ENCODE results near the gene PLIN5. TPM values are rescaled to one million over a fixed set of nuclear protein-coding genes. Genes with fewer than 3 reads are reported as not detected.

The PLIN5 gene
- total and polyA plus RNA-seq, 9 donors: 8.8 to 149 (median 85.0) TPM

DNA sequence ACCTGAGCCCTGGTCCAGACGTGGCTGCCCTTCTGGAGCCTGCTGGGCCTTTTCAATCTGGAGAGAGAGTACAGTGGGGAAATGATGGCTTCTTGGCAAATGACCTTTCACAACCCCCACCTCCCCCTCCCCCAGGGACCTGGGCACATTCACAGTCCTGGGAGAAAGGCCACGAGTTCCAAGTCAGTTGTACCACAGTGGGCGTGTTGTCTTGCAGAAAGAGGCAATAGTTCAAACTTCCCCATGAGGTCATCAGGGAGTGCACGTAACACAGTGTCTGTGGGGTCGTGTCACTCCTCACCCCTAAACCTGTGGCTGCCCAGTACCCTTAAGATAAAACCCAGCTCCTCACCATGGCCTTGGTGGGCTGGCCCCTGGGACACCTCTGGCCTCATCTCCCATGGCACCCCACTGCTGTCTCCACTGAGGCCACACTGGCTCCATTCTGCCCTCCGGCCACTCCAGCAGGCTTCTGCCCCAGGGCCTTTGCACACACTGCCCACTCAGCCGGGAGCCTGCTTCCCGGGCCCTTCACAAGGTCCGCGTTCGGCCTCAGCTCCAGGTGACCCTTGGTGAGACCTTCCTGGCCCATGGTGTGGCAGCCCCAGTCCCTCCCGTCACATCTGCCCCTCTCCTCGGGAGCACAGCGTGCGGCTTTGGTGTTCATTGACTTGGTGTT lies 30.0 kb downstream of the PLIN5 start:
- peak in 1 of 5 donors; percentile 15 for DNase-seq
- TF ChIP-seq EP300 (IDR thresholded peaks at IDR 0.05) (no peak), POLR2A (IDR thresholded peaks at IDR 0.05) (no peak)
- TF ChIP-seq, protein P1, sequence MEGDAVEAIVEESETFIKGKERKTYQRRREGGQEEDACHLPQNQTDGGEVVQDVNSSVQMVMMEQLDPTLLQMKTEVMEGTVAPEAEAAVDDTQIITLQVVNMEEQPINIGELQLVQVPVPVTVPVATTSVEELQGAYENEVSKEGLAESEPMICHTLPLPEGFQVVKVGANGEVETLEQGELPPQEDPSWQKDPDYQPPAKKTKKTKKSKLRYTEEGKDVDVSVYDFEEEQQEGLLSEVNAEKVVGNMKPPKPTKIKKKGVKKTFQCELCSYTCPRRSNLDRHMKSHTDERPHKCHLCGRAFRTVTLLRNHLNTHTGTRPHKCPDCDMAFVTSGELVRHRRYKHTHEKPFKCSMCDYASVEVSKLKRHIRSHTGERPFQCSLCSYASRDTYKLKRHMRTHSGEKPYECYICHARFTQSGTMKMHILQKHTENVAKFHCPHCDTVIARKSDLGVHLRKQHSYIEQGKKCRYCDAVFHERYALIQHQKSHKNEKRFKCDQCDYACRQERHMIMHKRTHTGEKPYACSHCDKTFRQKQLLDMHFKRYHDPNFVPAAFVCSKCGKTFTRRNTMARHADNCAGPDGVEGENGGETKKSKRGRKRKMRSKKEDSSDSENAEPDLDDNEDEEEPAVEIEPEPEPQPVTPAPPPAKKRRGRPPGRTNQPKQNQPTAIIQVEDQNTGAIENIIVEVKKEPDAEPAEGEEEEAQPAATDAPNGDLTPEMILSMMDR (IDR thresholded peaks at IDR 0.05): no peak

DNA sequence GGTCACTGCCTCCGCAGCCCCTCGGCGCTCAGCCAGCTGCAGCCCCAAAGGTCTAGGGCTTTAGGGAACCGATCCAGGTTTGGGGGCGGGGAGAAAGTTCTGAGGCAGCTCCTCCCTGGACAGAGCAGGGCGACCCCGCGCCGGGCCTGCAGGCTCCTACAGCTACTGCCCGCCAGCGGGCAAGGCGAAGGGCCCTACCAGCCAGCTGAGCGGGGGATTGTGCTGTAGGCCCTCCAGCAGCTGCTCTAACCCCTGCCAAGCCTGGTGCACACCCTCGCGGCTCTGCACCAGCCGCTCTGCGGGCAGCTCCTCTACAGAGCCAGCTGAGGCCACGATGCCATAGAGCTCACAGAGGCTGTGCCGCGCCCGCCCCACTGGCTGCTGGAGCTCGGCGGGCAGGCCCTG lies 30.7 kb downstream of the PLIN5 start:
- Histone ChIP-seq H3K4me3 (no peak overlapping the region), H3K36me3 (no peaks in the 10 kb centered on the region), H3K27ac (peak overlapping the region in 1 of 2 donors; percentile 26), H3K27me3 (no peaks in the 10 kb centered on the region), H3K9me3 (no peaks in the 10 kb centered on the region), H3K4me1 (ENCODE audit: insufficient read depth) (peaks cover 9% of the 10 kb centered on the region)
- intact Hi-C loops (cut with DNase I): no loop called here
- TF ChIP-seq POLR2A (IDR thresholded peaks at IDR 0.05) (no peak), EP300 (IDR thresholded peaks at IDR 0.05) (no peak)
- TF ChIP-seq, protein P1 (IDR thresholded peaks at IDR 0.05): no peak
- WGBS, 3 donors: 28 to 55% (median 38%) methylated on average over 13 to 23 of the region's 23 CpGs
- peak in 4 of 5 donors; percentile 57 to 79 (median 70) for DNase-seq

More for the DNA sequence above, 30.0 kb downstream of the PLIN5 start:
- no peak overlapping the region for H3K4me3 ChIP-seq
- 75 to 86% (median 81%) methylated on average over 13 to 15 of the region's 15 CpGs for WGBS, 3 donors
- no peaks in the 10 kb centered on the region for H3K9me3 ChIP-seq
- no peaks in the 10 kb centered on the region for H3K36me3 ChIP-seq
- intact Hi-C loops (cut with DNase I): no loop called here
- H3K4me1 ChIP-seq (ENCODE audit: insufficient read depth): peaks cover 9% of the 10 kb centered on the region
- peak overlapping the region in 1 of 2 donors; percentile 26 for H3K27ac ChIP-seq
- no peaks in the 10 kb centered on the region for H3K27me3 ChIP-seq

DNA sequence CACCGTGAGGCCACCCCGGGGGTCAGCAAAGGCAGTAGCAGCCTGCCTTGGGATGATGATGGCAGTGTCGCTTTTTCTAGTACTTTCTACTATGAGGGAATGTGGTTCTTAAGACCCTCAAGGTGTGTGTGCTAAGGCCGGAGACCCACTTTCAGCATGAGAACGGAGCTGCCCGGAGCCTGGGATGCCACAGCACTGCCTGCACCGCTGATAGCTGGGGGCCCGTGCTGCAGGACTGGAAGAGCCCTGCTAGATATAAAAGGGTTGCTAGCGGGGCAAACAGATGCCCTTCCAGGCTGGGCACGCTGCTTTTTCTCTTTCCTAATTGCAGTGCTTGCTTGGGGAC lies 31.2 kb downstream of the PLIN5 start:
- Histone ChIP-seq H3K4me1 (ENCODE audit: insufficient read depth) (peaks cover 9% of the 10 kb centered on the region), H3K27ac (no peak overlapping the region), H3K27me3 (no peaks in the 10 kb centered on the region), H3K36me3 (no peaks in the 10 kb centered on the region), H3K4me3 (no peak overlapping the region), H3K9me3 (no peaks in the 10 kb centered on the region)
- intact Hi-C loops (cut with DNase I): no loop called here
- WGBS, 3 donors: 52 to 70% (median 54%) methylated on average over 10 of the region's 10 CpGs
- no peak for TF ChIP-seq POLR2A (IDR thresholded peaks at IDR 0.05)
- TF ChIP-seq, protein P1 (IDR thresholded peaks at IDR 0.05): no peak
- TF ChIP-seq EP300 (IDR thresholded peaks at IDR 0.05): no peak
- DNase-seq: no peak

DNA sequence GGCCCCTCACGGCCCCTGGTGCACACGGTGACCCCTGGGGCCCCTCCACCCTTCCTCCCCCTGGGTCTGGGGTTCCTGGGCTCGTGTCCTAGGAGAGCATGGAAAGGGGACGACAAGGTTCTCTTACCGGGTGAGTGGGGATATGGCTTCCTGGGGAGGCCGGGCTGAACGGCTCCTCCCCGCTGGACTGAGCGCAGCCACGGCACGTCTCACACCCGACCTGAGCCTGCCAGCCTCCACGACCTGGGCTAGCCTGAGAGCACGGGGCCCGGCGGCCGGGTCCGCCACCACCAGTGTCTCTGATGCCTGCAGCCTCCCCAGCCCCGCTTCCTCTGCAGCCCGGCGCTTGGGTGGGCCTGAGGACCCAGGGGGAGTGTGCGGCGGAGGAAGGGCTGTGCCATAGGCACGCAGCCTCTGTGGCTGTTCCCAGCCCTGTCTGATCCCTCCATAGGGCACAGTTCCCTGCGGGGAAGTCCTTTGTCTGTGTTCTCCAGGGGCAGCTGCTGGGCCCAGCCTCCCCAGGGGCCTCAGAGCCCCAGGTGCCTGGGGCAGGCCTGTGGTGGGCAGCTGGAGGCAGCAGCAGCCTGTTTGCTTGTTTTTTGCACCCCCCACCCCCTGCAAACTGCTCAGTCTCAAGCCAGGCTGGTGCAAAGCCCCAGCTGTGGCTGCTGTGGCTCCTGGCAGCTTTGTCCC lies 31.7 kb downstream of the PLIN5 start:
- Histone ChIP-seq H3K4me3 (no peak overlapping the region), H3K9me3 (no peaks in the 10 kb centered on the region), H3K27ac (no peak overlapping the region), H3K27me3 (no peaks in the 10 kb centered on the region), H3K36me3 (no peaks in the 10 kb centered on the region), H3K4me1 (ENCODE audit: insufficient read depth) (peaks cover 9% of the 10 kb centered on the region)
- TF ChIP-seq EP300 (IDR thresholded peaks at IDR 0.05): no peak
- TF ChIP-seq, protein P1 (IDR thresholded peaks at IDR 0.05): no peak
- no peak for TF ChIP-seq POLR2A (IDR thresholded peaks at IDR 0.05)
- peak in 2 of 5 donors; percentile 26 to 38 for DNase-seq
- 78 to 85% (median 83%) methylated on average over 25 of the region's 25 CpGs for WGBS, 3 donors
- intact Hi-C loops (cut with DNase I): no loop called here
